ENCODE results near the gene SLX4IP. TPM values are rescaled to one million over a fixed set of nuclear protein-coding genes. Genes with fewer than 3 reads are reported as not detected.

The SLX4IP gene
- total and polyA plus RNA-seq, 2 of the 13 experiments (the other 11 are each of a cell fraction or from before 2014, with no cell fraction given): 3.6 to 7.3 TPM

DNA sequence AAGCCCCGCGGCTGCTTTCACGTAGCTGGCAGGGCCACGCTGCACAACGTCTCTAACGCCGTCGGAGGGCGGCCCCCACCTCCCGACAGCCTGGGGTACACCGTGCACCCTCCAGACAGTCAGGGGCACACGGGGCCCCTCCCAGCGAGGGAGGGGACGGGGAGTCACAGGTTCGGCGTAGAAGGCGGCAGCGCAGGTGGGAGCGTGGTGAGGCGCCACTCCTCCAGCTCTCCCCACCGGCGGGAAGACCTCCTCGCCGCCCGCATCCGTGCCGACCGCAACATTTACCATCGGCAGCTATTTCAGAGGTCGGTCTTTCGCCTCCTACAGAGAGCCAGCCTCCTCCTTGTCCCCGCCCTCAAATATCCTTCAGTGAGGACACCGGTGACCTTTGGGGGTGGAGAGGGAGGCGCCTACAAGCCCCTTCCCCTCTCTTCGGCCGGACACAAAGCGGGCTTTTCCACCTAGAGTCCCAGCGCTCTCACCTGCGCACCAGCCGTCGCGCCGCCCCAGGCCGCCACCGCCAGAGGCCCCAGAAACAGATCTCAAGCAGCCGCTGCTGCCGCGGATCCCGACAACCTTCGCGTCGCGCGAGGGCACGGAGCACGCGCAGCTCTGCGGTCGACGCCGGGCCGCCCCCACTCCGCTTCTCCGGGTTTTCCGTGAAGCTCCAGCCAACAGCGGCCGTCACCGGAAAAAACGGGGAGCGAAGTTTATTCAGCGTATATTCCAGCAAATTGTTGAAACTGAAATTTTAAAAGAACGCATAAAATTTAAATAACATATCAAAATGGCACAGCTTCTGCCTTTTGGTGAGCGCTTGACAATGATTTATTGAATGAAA, 1.3 kb upstream of the SLX4IP start, which contains the start of gene MKKS (continued):
- TF ChIP-seq, protein P1, sequence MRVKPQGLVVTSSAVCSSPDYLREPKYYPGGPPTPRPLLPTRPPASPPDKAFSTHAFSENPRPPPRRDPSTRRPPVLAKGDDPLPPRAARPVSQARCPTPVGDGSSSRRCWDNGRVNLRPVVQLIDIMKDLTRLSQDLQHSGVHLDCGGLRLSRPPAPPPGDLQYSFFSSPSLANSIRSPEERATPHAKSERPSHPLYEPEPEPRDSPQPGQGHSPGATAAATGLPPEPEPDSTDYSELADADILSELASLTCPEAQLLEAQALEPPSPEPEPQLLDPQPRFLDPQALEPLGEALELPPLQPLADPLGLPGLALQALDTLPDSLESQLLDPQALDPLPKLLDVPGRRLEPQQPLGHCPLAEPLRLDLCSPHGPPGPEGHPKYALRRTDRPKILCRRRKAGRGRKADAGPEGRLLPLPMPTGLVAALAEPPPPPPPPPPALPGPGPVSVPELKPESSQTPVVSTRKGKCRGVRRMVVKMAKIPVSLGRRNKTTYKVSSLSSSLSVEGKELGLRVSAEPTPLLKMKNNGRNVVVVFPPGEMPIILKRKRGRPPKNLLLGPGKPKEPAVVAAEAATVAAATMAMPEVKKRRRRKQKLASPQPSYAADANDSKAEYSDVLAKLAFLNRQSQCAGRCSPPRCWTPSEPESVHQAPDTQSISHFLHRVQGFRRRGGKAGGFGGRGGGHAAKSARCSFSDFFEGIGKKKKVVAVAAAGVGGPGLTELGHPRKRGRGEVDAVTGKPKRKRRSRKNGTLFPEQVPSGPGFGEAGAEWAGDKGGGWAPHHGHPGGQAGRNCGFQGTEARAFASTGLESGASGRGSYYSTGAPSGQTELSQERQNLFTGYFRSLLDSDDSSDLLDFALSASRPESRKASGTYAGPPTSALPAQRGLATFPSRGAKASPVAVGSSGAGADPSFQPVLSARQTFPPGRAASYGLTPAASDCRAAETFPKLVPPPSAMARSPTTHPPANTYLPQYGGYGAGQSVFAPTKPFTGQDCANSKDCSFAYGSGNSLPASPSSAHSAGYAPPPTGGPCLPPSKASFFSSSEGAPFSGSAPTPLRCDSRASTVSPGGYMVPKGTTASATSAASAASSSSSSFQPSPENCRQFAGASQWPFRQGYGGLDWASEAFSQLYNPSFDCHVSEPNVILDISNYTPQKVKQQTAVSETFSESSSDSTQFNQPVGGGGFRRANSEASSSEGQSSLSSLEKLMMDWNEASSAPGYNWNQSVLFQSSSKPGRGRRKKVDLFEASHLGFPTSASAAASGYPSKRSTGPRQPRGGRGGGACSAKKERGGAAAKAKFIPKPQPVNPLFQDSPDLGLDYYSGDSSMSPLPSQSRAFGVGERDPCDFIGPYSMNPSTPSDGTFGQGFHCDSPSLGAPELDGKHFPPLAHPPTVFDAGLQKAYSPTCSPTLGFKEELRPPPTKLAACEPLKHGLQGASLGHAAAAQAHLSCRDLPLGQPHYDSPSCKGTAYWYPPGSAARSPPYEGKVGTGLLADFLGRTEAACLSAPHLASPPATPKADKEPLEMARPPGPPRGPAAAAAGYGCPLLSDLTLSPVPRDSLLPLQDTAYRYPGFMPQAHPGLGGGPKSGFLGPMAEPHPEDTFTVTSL (CRISPR knock-in tag; IDR thresholded peaks at IDR 0.05; ENCODE audit: borderline replicate concordance): no peak
- TF ChIP-seq JUNB (CRISPR knock-in tag; IDR thresholded peaks at IDR 0.05; ENCODE audit: borderline replicate concordance) (peak; percentile 72; the same call in 1 of the 2 replicates), ZNF468 (CRISPR knock-in tag; IDR thresholded peaks at IDR 0.05) (peak; percentile 94; the same call in 1 of the 2 replicates), TARDBP (CRISPR knock-in tag; IDR thresholded peaks at IDR 0.05) (peak; percentile 74; the same call in 1 of the 2 replicates), ZSCAN9 (CRISPR knock-in tag; IDR thresholded peaks at IDR 0.05; ENCODE audit: borderline replicate concordance) (peak; percentile 94; the same call in 1 of the 2 replicates), XRCC5 (optimal IDR thresholded peaks at IDR 0.05; ENCODE audit: low read length) (peak; percentile 98), HNRNPUL1 (IDR thresholded peaks at IDR 0.05; ENCODE audit: low read depth, low read length) (0 out of 2 replicates have a peak, but pooled peaks have one; percentile 53), HOXA7 (CRISPR knock-in tag; IDR thresholded peaks at IDR 0.05) (no peak), MZF1 (CRISPR knock-in tag; IDR thresholded peaks at IDR 0.05; ENCODE audit: borderline replicate concordance) (peak; percentile 90; the same call in 1 of the 2 replicates), POLR2AphosphoS5 (IDR thresholded peaks at IDR 0.05; ENCODE audit: low read depth, low read length) (peak; percentile 69), MAFK (conservative IDR thresholded peaks at IDR 0.05 in 1 of 2, IDR thresholded peaks at IDR 0.05 in 1 of 2; ENCODE audit: low read length in 2 of 2) (no peak), FOSL2 (CRISPR knock-in tag; IDR thresholded peaks at IDR 0.05) (peak; percentile 47), SMAD1 (CRISPR knock-in tag; IDR thresholded peaks at IDR 0.05; ENCODE audit: borderline replicate concordance, low read depth) (peak; percentile 25; the same call in 1 of the 2 replicates), RAD51 (IDR thresholded peaks at IDR 0.05; ENCODE audit: borderline replicate concordance) (no peak), MTA3 (CRISPR knock-in tag; IDR thresholded peaks at IDR 0.05) (no peak), KLF13 (CRISPR knock-in tag; IDR thresholded peaks at IDR 0.05) (0 out of 2 replicates have a peak, but pooled peaks have one; percentile 19), SETDB1 (CRISPR knock-in tag; IDR thresholded peaks at IDR 0.05; ENCODE audit: borderline replicate concordance) (no peak)
- TF ChIP-seq, protein P2, sequence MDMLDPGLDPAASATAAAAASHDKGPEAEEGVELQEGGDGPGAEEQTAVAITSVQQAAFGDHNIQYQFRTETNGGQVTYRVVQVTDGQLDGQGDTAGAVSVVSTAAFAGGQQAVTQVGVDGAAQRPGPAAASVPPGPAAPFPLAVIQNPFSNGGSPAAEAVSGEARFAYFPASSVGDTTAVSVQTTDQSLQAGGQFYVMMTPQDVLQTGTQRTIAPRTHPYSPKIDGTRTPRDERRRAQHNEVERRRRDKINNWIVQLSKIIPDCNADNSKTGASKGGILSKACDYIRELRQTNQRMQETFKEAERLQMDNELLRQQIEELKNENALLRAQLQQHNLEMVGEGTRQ (IDR thresholded peaks at IDR 0.05; ENCODE audit: low read depth, low read length): no peak
- TF ChIP-seq, protein P2 (CRISPR knock-in tag; IDR thresholded peaks at IDR 0.05; ENCODE audit: borderline replicate concordance): peak; percentile 43; the same call in 1 of the 2 replicates
- TF ChIP-seq, protein P3, sequence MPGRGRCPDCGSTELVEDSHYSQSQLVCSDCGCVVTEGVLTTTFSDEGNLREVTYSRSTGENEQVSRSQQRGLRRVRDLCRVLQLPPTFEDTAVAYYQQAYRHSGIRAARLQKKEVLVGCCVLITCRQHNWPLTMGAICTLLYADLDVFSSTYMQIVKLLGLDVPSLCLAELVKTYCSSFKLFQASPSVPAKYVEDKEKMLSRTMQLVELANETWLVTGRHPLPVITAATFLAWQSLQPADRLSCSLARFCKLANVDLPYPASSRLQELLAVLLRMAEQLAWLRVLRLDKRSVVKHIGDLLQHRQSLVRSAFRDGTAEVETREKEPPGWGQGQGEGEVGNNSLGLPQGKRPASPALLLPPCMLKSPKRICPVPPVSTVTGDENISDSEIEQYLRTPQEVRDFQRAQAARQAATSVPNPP (CRISPR knock-in tag; IDR thresholded peaks at IDR 0.05): peak; percentile 92
